Neural progenitor cell (in vitro differentiated cells): ENCODE data around the gene PTPRN2.
"Not testable (repeated sequence)": the region's sequence is repeated elsewhere in the genome, so short reads cannot be mapped to it uniquely, and the experiment has no call there.

Experiments
- CTCF ChIP-seq: fragments of 200-600 bp; sonication (generic); IDR thresholded peaks from 2 replicates; pipeline ENCODE4 v1.5.1; 2017; ENCODE audit warnings: antibody characterized with exemption, mild to moderate bottlenecking
- EZH2 ChIP-seq: fragments of 200-600 bp; sonication (generic); IDR thresholded peaks from 2 replicates; pipeline ENCODE4 v1.6.1; 2017; ENCODE audit warnings: antibody characterized with exemption, mild to moderate bottlenecking, moderate library complexity
- EZH2phosphoT487 ChIP-seq: fragments of 200-600 bp; sonication (generic); IDR thresholded peaks from 2 replicates; pipeline ENCODE4 v1.6.1; 2017; ENCODE audit warnings: antibody characterized with exemption

GRCh38 chr7:158524286-158524685 is 63.3 kb downstream of the PTPRN2 start:
- not testable (repeated sequence) for TF ChIP-seq CTCF, EZH2phosphoT487, EZH2
